Muscle layer of colon (tissue), 2 donors: ENCODE data around the gene MIF4GD.

Experiments used
- H3K27ac ChIP-seq: one replicate; pipeline ENCODE4 v1.7.0; 2013; ENCODE audit warnings: low read depth, mild to moderate bottlenecking, low read length, moderate library complexity
- H3K27me3 ChIP-seq, 2 donors: one replicate each; pipeline ENCODE4 v1.7.0; 2013; ENCODE audit warnings: low read length in 2 of 2, mild to moderate bottlenecking in 2 of 2; ENCODE audit not compliant: insufficient read depth in 2 of 2, control insufficient read depth in 1 of 2
- H3K36me3 ChIP-seq: one replicate; pipeline ENCODE4 v1.7.0; 2013; ENCODE audit warnings: mild to moderate bottlenecking, low read length; ENCODE audit not compliant: insufficient read depth
- H3K4me1 ChIP-seq: one replicate; pipeline ENCODE4 v1.7.0; 2013; ENCODE audit warnings: mild to moderate bottlenecking, low read length; ENCODE audit not compliant: insufficient read depth
- H3K4me3 ChIP-seq, 2 donors: one replicate each; pipeline ENCODE4 v1.7.0; 2013; ENCODE audit warnings: low read length in 2 of 2, low read depth in 1 of 2, mild to moderate bottlenecking in 1 of 2, moderate library complexity in 1 of 2
- H3K9ac ChIP-seq: one replicate; pipeline ENCODE4 v1.7.0; 2013; ENCODE audit warnings: low read length
- H3K9me3 ChIP-seq: one replicate; pipeline ENCODE4 v1.7.0; 2013; ENCODE audit warnings: mild to moderate bottlenecking, low read length
- donor health status: abdominal sarcoma.
- donor health status: Adenocarcinoma of cecum.

The MIF4GD gene

DNA sequence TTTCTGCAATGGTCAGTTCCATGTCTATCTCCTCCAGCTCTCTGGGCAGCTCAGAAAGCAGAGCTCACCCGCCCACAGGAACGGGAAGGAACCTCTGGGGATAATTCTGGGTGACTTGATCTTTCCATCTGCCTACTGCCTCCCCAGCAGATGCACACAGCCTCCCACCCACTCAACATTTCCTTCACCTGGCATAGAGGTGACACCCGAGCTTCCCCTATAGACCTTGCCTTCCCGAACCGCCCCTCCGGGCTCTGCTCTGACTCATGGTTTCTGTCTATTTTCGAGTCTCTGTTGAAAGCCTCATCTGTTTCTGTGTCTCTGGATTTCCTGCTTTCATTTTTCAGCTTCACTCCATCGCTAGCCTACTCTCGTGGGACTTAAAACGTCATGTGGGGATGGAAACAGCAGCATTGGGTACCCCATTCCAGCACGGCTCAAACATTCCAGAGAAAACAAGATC, 21.0 kb downstream of the MIF4GD start:
- Histone ChIP-seq H3K4me3 (no peak overlapping the region), H3K27ac (no peak overlapping the region), H3K36me3 (peaks cover 19% of the 10 kb centered on the region), H3K27me3 (no peaks in the 10 kb centered on the region), H3K4me1 (no peaks in the 10 kb centered on the region), H3K9me3 (no peaks in the 10 kb centered on the region), H3K9ac (no peak overlapping the region)

DNA sequence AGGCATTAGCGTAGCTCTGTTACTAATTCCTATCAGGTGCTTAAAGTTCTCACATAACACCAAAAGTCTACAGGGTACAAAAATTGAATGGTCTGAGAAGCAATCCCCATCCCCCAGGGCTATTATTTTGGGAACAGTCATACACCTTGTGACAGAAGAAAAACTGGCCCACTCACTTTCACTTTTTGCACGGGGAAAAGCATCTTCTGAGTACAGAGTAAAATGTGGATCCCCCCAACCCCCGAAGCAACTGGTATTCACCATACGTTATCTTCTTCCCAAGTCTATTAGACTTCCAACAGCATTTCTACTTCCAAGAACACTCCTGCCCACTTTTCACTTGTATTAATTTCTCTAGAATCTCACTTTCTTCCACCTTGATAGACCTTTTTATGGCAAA, 21.5 kb downstream of the MIF4GD start:
- Histone ChIP-seq H3K27me3 (no peaks in the 10 kb centered on the region), H3K9me3 (no peaks in the 10 kb centered on the region), H3K36me3 (peaks cover 24% of the 10 kb centered on the region), H3K4me1 (no peaks in the 10 kb centered on the region), H3K9ac (no peak overlapping the region), H3K27ac (no peak overlapping the region), H3K4me3 (no peak overlapping the region)

GRCh38 chr17:75246404-75246803, 24.6 kb downstream of the MIF4GD start:
- Histone ChIP-seq H3K4me1 (no peaks in the 10 kb centered on the region), H3K27me3 (no peaks in the 10 kb centered on the region), H3K36me3 (peaks cover 55% of the 10 kb centered on the region), H3K27ac (no peak overlapping the region), H3K9me3 (no peaks in the 10 kb centered on the region), H3K4me3 (no peak overlapping the region), H3K9ac (no peak overlapping the region)

DNA sequence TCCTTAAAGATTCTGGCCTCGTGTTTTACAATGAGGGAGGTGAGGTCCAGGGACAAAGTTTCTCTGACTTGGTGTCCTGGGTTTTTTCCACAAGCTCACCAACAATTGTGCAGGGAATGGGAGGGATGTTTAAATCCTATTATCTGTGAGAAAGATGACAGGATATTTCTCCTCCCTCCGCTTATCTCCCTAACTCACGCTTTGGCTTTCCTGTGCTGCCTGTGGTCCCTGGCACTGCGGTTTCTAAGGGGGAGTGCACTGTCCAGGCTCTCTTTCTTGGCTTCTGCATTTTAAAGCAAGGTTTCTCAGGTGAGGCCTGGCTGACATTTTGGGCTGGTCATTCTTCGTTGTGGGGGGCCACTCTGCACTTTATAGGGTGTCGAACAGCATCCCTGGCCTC, 26.0 kb downstream of the MIF4GD start:
- H3K36me3 ChIP-seq = peaks cover 69% of the 10 kb centered on the region

GRCh38 chr17:75244133-75244866, 26.7 kb downstream of the MIF4GD start:
- Histone ChIP-seq H3K4me1 (no peaks in the 10 kb centered on the region), H3K4me3 (no peak overlapping the region), H3K9me3 (no peaks in the 10 kb centered on the region), H3K9ac (no peak overlapping the region), H3K27me3 (no peaks in the 10 kb centered on the region), H3K27ac (no peak overlapping the region), H3K36me3 (peaks cover 75% of the 10 kb centered on the region)

More for the DNA sequence above, 26.0 kb downstream of the MIF4GD start:
- H3K4me1 ChIP-seq = no peaks in the 10 kb centered on the region
- H3K4me3 ChIP-seq = no peak overlapping the region
- no peak overlapping the region for H3K9ac ChIP-seq
- no peaks in the 10 kb centered on the region for H3K27me3 ChIP-seq
- no peaks in the 10 kb centered on the region for H3K9me3 ChIP-seq
- H3K27ac ChIP-seq = no peak overlapping the region

GRCh38 chr17:75242461-75243042, 28.5 kb downstream of the MIF4GD start:
- Histone ChIP-seq H3K4me3 (no peak overlapping the region), H3K9me3 (no peaks in the 10 kb centered on the region), H3K27me3 (no peaks in the 10 kb centered on the region), H3K36me3 (peaks cover 93% of the 10 kb centered on the region), H3K4me1 (no peaks in the 10 kb centered on the region), H3K9ac (no peak overlapping the region), H3K27ac (no peak overlapping the region)

GRCh38 chr17:75241996-75242460, 29.0 kb downstream of the MIF4GD start:
- H3K4me1 ChIP-seq = no peaks in the 10 kb centered on the region
- H3K4me3 ChIP-seq = no peak overlapping the region
- no peaks in the 10 kb centered on the region for H3K27me3 ChIP-seq
- no peaks in the 10 kb centered on the region for H3K9me3 ChIP-seq
- H3K9ac ChIP-seq = no peak overlapping the region
- H3K27ac ChIP-seq = no peak overlapping the region
- peaks cover 98% of the 10 kb centered on the region for H3K36me3 ChIP-seq

DNA sequence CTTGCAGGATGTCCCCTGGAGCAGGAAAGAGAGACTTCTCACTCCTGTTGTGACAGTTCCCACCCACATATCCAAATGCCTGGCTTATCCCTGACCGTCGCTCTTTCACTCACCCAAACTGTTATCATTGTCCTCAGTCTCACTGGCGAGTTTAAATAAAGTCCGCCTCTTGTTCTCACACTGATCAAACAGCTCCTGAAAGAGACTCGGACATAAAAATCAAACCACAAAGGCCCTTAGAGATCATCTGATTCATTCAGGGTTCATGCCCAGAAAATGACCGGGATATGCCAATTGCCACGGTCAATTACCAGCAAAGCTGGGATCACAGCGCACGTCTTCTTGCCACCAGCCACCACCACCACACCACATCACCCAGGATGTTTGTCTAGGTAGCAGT, 29.5 kb downstream of the MIF4GD start:
- H3K27me3 ChIP-seq = no peaks in the 10 kb centered on the region
- H3K9me3 ChIP-seq = no peaks in the 10 kb centered on the region
- H3K4me1 ChIP-seq = no peaks in the 10 kb centered on the region
- no peak overlapping the region for H3K9ac ChIP-seq
- no peak overlapping the region for H3K4me3 ChIP-seq
- H3K27ac ChIP-seq = no peak overlapping the region
- H3K36me3 ChIP-seq = peaks cover 99% of the 10 kb centered on the region

- Histone ChIP-seq H3K9ac (no peak overlapping the region), H3K4me1 (no peaks in the 10 kb centered on the region), H3K27ac (no peak overlapping the region), H3K9me3 (no peaks in the 10 kb centered on the region), H3K36me3 (peaks cover 98% of the 10 kb centered on the region), H3K27me3 (no peaks in the 10 kb centered on the region), H3K4me3 (no peak overlapping the region)
These were observed 29.9 kb downstream of the MIF4GD start for GRCh38 chr17:75241143-75241430.

DNA sequence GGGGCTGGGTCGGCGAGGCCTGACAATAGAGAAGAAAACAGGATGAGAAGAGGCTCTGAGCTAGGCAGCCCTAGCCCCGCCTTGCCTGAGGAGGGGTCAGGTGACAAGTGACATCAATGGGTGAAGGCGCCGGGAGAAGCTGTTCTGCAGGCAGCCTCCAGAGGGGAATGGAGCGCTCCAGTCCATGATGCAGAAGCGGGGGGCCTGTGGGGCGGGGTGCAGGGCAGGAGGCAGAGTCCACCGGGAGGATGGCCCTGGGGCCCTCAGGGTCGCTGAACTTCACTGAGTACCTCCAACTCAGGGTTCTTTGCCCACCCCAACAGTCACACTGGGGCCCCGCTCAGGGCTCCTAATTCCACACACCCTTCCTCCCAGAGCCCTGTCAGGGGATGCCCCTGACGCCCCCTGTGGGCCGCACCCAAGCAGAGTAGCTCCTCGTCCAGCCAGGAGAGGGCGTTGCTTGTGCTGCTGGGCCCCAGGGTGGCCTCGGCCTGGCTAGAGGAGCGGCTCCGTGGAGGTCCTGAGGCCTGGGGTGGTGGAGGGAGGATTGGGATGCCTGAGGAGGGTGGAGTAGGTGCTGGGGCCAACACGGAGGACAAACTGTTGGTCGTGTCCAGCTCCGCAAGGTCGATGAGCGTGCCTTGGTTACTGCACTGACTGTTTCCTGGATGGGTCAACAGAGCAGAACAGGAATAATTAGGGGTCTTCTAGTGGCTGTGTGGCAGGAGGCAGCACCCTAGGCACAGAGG, 30.5 kb downstream of the MIF4GD start:
- H3K9me3 ChIP-seq = no peaks in the 10 kb centered on the region
- H3K4me3 ChIP-seq = no peak overlapping the region
- H3K36me3 ChIP-seq = peaks cover 93% of the 10 kb centered on the region
- no peaks in the 10 kb centered on the region for H3K27me3 ChIP-seq
- H3K9ac ChIP-seq = no peak overlapping the region
- H3K27ac ChIP-seq = no peak overlapping the region
- H3K4me1 ChIP-seq = no peaks in the 10 kb centered on the region

- no peaks in the 10 kb centered on the region for H3K27me3 ChIP-seq
- peaks cover 92% of the 10 kb centered on the region for H3K36me3 ChIP-seq
- no peak overlapping the region for H3K4me3 ChIP-seq
- no peaks in the 10 kb centered on the region for H3K9me3 ChIP-seq
- no peak overlapping the region for H3K27ac ChIP-seq
- H3K9ac ChIP-seq = no peak overlapping the region
- H3K4me1 ChIP-seq = no peaks in the 10 kb centered on the region
These were observed 31.1 kb downstream of the MIF4GD start for GRCh38 chr17:75239778-75240393.
